ENCODE data around the gene UTS2B.

- TF ChIP-seq CTCF (IDR thresholded peaks at IDR 0.05) (no peak), POLR2A (IDR thresholded peaks at IDR 0.05) (no peak)
Measured at GRCh38 chr3:191353022-191353777, 22.9 kb upstream of the UTS2B start.

Data from uterus (tissue), 2 donors.